Measurements from ENCODE around the gene TEX19.

GRCh38 chr17:82319619-82320062 lies 39.4 kb upstream of the TEX19 start:
- TF ChIP-seq CTCF (IDR thresholded peaks at IDR 0.05), result no peak
- no peak for TF ChIP-seq POLR2AphosphoS5 (IDR thresholded peaks at IDR 0.05)
- TF ChIP-seq POLR2A (IDR thresholded peaks at IDR 0.05; ENCODE audit: low read depth), result no peak

Measured in esophagus muscularis mucosa (tissue), 3 donors.